ENCODE measurements around the gene C1QTNF8.

The C1QTNF8 gene

GRCh38 chr16:1127971-1128715 lies 32.1 kb upstream of the C1QTNF8 start:
- DNase-seq (ENCODE audit: extremely low read depth in 1 of 2, low read depth in 1 of 2) = no peak

- no peak for DNase-seq (ENCODE audit: extremely low read depth in 1 of 2, low read depth in 1 of 2)
Measured at GRCh38 chr16:1127101-1127500, 31.1 kb upstream of the C1QTNF8 start.

GRCh38 chr16:1126586-1126985 lies 30.5 kb upstream of the C1QTNF8 start:
- no peak for DNase-seq (ENCODE audit: extremely low read depth in 1 of 2, low read depth in 1 of 2)

- no peak for DNase-seq (ENCODE audit: extremely low read depth in 1 of 2, low read depth in 1 of 2)
Measured at GRCh38 chr16:1126044-1126443, 30.0 kb upstream of the C1QTNF8 start.

- DNase-seq (ENCODE audit: extremely low read depth in 1 of 2, low read depth in 1 of 2) = no peak
Measured at GRCh38 chr16:1125471-1125870, 29.4 kb upstream of the C1QTNF8 start.

GRCh38 chr16:1124795-1125194 lies 28.8 kb upstream of the C1QTNF8 start:
- no peak for DNase-seq (ENCODE audit: extremely low read depth in 1 of 2, low read depth in 1 of 2)

- DNase-seq (ENCODE audit: extremely low read depth in 1 of 2, low read depth in 1 of 2) = no peak
Measured at GRCh38 chr16:1124291-1124690, 28.2 kb upstream of the C1QTNF8 start.

- no peak for DNase-seq (ENCODE audit: extremely low read depth in 1 of 2, low read depth in 1 of 2)
Measured at GRCh38 chr16:1123525-1124230, 27.6 kb upstream of the C1QTNF8 start.

GRCh38 chr16:1122398-1122765 lies 26.3 kb upstream of the C1QTNF8 start:
- DNase-seq (ENCODE audit: extremely low read depth in 1 of 2, low read depth in 1 of 2) = no peak

- DNase-seq (ENCODE audit: extremely low read depth in 1 of 2, low read depth in 1 of 2) = no peak
Measured at GRCh38 chr16:1121601-1122397, 25.8 kb upstream of the C1QTNF8 start.

- no peak for DNase-seq (ENCODE audit: extremely low read depth in 1 of 2, low read depth in 1 of 2)
Measured at GRCh38 chr16:1121009-1121408, 25.0 kb upstream of the C1QTNF8 start.

- DNase-seq (ENCODE audit: extremely low read depth in 1 of 2, low read depth in 1 of 2) = no peak
Measured at GRCh38 chr16:1120577-1120941, 24.5 kb upstream of the C1QTNF8 start.

GRCh38 chr16:1119766-1120576 lies 23.9 kb upstream of the C1QTNF8 start:
- no peak for DNase-seq (ENCODE audit: extremely low read depth in 1 of 2, low read depth in 1 of 2)

- no peak for DNase-seq (ENCODE audit: extremely low read depth in 1 of 2, low read depth in 1 of 2)
Measured at GRCh38 chr16:1119129-1119528, 23.1 kb upstream of the C1QTNF8 start.

GRCh38 chr16:1117926-1118325 lies 21.9 kb upstream of the C1QTNF8 start:
- DNase-seq (ENCODE audit: extremely low read depth in 1 of 2, low read depth in 1 of 2) = no peak

GRCh38 chr16:1117176-1117900 lies 21.3 kb upstream of the C1QTNF8 start:
- DNase-seq (ENCODE audit: extremely low read depth in 1 of 2, low read depth in 1 of 2) = no peak

- no peak for DNase-seq (ENCODE audit: extremely low read depth in 1 of 2, low read depth in 1 of 2)
Measured at GRCh38 chr16:1116693-1117077, 20.6 kb upstream of the C1QTNF8 start.

- no peak for DNase-seq (ENCODE audit: extremely low read depth in 1 of 2, low read depth in 1 of 2)
Measured at GRCh38 chr16:1113889-1114526, 18.0 kb upstream of the C1QTNF8 start.

GRCh38 chr16:1113489-1113888 lies 17.4 kb upstream of the C1QTNF8 start:
- DNase-seq (ENCODE audit: extremely low read depth in 1 of 2, low read depth in 1 of 2) = no peak

Measured in activated CD8-positive, alpha-beta memory T cell treated with anti-CD3 and anti-CD28 coated beads for 1 hour (primary cell).